G401 (cell line): ENCODE results near the gene NOL9. TPM values are rescaled to one million over a fixed set of nuclear protein-coding genes. Genes with fewer than 3 reads are reported as not detected.

ENCODE experiments used
- DNase-seq: peaks from one replicate; pipeline ENCODE4 v3.0.0-alpha.2; 2015; ENCODE audit warnings: low spot score
- in situ Hi-C: cut with HindIII; loops from 2 replicates; pipeline ENCODE4 v1.10.0; 2016; ENCODE audit warnings: low sequenced_read_pairs, mixed read lengths
- total RNA-seq: library from RNA; depleted of rRNA; stranded (reverse); fragments of >200 nt; shearing (Covaris generic); gene quantifications from 2 replicates; pipeline ENCODE4 v1.2.3, GENCODE V29; 2014

The NOL9 gene
- total RNA-seq, 1 experiment from 2014 or later, result 33.9 TPM

DNA sequence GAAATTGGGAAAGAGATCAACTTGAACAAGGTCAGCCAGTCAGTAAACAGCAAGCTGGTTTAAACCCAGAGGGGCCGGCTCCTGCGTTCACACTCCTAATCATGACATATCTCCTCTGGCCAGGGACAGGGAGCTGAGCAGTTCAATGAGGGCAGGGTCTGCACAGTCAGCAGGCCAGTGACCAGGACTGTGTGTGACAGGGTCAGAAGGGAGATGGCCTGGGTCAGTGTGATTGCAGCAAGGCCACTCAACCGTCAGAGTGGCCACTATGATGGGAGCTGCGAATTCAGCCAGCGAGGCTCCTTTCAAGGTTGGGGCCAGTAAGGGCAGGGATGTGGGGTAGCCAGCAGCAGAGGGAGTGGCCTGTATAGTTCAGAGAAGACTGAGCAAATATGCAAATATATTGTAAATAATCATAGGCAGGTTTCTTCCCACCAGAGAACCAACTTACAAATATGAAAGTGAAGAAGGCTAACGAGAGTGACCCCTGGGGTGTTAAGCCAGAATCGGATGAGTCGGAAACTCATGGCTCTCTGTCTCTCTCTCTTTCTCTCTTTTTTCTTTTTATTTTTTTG is 20.0 kb downstream of the NOL9 start:
- no peak for DNase-seq

DNA sequence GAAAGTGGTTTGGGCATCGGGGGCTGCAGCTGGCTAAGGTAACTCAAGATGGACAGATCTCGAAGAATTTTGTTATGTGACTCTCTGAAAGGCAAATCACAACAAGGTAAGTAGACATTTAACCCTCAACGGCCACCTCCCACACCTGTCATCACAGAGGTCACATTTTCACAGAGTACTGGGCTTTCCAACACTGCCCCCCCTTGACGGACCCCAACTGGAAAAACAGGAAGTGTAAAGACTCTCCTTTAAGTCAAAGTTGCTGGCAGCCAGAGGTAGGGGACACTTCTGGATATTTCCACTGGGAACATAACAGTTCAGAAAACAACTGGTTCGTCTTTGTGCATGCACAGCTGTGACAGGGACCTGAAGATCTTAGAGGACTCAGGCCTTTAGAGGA is 22.3 kb downstream of the NOL9 start:
- no peak for DNase-seq
- in situ Hi-C loops, result no loop called here

More for the DNA sequence above, 20.0 kb downstream of the NOL9 start:
- in situ Hi-C loops, result no loop called here

DNA sequence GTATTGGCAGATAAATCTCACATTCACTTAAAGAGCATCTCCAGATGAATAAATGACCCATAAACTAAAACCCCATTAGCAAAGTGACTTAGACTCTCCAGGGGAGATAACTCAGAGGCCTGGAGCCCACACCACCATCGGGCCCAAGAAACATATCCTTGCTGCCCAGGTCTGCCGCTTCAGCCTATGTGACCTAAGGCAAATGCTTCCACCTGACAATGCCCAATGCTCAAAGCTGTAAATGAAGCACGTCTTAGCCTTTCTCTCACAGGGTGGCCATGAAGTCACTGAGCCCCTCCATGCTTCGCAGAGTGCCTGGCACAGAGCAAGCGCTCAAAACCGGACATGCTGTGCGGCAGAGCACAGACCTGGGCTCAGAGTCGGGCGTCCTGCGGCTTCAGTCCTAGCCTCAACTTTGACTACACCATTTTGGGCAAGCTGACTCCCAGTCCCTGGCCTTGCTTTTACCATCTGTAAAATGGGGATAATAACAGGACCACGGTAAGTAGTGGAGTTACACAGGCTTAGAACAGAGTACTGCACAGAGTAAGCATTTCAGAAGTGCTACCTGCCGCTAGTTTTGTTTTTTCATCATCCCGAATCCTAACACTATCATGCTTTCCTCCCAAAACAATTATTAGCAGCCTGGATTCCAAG is 23.7 kb downstream of the NOL9 start:
- DNase-seq, result no peak
- in situ Hi-C loops, result no loop called here

DNA sequence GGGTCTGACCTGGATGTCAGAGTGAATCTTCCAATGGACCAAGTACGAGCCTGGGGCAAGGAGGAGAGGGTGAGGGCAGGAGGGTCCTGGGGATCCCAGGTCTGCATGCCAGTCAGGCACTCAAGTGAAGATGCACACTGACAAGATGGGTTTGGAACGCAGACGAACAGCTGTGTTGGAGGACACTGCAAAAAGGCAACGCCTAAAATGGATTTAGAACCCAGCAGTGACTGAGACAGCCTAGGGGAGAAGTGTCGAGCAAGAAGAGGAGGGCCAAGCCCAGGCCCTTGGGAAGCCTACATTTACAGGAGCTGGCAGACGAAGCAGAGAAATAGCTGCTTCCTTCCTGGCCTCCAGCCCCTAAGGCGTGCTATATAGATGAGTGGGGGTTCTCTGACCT is 25.8 kb downstream of the NOL9 start:
- in situ Hi-C loops, result no loop called here
- no peak for DNase-seq

DNA sequence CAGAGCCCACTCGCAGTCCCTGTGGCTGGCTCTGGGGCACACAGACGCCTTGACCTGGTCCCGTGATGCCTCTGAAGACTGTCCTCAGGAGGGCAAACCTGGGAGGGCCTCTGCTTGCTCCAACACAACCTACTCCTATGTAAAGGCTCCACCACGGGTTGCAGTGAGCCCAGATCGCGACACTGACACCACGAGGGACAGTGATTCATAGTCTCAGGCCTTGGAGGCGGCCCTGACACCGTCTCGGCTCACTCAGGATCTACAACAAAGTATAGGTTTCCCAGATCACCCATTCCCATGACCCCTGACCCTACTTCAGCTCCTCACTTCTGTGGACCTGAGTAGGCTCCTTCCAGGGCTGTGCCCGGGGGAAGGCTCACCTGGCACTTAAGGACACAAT is 28.0 kb downstream of the NOL9 start:
- in situ Hi-C loops, result no loop called here

DNA sequence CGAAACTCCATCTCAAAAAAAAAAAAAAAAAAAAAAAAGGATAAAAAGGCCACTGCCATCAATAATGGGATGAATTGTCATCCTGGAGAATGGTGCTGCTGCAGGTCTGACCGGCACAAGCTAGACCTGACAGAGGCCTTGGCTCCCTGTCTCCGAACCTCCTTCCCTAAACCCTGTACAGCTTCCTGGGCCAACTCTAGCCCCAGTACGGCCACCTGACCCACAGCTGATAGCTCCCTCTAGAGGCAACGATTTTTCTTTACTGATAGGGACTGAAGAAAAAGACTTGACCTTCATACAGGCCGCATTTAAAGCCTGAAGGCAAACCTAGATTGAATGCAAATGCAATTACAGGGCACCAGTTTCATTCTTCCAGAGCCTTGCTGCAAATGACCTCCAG is 30.7 kb downstream of the NOL9 start:
- DNase-seq, result peak; percentile 83
- in situ Hi-C loops, result no loop called here

More for the DNA sequence above, 28.0 kb downstream of the NOL9 start:
- no peak for DNase-seq

DNA sequence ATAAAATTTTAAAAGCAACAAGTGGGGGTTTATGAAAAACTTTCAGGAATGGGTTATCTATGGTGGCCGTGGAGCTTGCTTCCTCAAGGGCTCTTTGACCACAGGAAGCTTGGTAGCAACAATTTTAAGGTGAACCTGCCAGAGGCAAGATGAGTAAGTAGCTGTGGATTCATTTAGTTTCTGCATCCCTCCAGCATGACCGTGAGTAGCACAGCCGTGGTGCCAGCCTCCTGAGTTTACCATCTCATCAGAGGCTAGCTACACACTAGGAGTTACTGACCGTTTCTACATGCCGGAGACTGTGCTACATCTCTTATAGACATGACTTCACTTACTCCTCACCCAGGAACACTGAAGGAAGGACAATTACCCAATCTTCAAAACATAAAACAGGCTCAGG is 32.8 kb downstream of the NOL9 start:
- DNase-seq, result no peak
- in situ Hi-C loops, result no loop called here

DNA sequence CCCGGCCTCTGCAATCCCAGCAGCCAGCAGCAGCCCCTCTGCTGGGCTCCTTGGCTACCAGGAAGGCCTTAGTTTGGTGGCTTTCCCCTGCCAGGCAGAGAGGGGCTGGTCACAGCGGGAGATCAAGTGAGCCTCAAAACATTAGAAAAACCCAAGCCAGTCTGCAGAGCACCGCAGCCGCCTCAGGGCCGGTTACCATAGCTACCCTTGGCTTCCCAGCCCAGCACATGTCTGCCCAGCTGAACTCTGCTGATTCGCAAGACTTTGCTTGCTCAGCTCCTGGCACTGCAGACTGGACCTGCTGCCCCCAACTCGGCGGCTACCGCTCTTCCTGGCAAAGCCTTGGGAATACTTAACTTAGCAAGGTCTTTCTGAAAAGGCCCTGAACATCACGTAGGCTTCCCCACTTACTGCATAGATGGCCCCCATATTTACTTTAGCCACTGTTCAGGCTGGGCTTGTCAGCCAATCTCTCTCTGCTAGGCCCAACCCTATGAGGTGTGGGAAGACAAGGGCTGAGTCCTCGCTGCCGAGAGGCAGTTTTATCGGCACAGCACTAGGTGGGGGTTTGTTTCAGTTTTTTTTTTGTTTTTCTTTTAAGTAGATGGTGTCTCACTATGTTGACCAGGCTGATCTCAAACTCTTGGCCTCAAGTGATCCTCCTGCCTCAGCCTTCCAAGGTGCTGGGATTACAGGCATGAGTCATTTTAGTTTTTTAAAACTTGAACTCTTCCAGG is 34.2 kb downstream of the NOL9 start:
- peak; percentile 60 for DNase-seq
- in situ Hi-C loops, result no loop called here

DNA sequence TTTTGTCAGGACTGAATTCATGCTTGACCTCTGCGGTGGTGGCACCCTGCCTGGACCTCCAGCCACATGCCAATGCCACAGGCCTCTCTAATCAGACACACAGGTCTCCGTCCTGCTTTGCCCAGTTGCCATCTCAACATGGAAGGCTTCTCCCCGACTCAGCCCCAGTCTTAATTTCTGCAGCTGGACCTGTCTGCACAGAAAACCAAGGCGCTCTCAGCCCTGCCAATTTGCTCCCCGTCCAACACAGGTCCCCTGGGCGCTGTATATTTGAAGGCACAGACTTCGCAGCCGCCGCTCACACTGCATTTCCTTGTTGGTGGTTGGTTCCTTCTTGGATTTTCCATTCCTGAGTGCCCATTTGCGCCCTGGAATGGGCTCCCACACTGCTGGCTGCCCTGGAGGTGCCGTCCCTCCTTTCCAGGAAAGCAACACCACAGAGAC is 34.8 kb downstream of the NOL9 start:
- no peak for DNase-seq

DNA sequence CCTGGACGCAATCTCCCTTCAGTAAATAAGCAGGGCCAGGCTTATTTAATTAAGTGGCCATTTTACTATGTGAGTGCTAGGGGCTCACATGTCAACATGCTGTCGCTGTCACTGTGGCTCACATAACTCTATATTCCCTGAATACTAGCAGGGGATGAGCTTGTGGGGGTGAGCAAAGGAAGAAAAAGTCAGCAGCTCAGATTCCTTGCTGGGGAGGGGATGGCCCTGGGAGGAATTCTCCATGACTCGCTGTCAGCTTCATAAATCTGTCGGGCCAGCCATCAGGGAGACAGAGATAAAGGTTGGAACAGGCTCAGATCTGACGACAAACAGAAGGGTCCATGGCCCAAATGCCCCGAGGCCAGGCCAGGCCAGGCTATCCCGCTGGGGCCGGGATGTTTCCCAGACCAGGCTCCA is 36.9 kb downstream of the NOL9 start:
- in situ Hi-C loops, result no loop called here
- no peak for DNase-seq

More for the DNA sequence above, 34.8 kb downstream of the NOL9 start:
- in situ Hi-C loops, result no loop called here

DNA sequence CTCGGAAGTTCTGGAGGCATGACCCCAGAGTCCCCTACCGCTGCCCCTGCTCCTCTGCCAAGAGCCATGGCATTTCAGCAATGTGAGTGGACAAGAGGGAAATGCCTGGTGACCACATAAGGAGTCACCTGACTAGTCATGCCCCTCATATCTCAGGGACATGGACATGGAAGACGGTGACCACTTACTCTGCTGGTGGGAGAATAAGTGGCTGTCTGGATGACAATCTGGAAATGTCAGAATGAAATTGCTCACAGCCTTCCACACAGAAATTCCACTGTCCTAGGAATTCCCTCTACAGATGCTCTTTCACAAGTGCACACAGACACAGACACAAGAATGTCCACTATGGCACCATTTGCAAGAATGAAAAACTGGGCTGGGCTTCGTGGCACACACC is 38.5 kb downstream of the NOL9 start:
- in situ Hi-C loops, result no loop called here
- no peak for DNase-seq

DNA sequence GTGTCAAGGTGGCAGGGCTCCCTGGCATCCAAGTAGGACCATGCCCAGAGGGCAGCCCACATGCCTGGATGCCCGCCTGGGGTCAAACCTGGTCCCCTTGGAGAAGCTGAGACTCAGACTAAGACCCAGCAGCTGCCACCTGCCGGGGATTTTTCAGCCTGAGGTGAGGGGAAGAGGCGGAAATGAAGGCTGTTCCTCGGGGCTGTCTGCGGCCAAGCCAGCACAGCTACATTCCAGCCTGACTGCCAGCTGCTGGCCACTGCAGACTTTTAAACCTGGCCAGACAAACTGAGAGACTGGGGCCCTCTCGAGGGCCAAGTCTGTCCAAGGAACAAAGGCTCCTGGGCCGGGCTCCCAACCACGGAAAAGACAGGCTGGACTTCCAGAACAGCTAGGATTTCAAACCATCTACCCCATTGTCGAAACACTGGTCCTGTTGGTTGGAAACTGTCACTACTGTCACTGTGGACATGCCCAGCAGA is 41.0 kb downstream of the NOL9 start:
- no peak for DNase-seq
- in situ Hi-C loops, result no loop called here

DNA sequence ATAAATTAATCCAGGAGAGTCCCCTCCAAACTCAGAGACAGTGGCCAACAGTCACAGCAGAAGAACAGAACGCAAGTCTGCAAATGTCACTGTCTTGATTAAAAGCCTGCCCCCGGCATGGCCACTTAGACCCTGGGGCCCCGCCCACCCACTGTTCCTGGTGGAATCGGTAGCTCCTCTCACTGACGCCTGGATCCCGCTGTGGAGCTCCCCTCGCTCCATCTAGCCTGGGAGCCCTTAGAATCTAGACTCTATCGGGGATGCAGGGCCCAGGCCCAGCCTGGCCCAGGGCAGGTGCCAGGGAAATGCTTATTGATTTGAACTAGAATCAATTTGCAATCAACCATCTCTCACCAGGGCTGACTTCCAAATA is 41.4 kb downstream of the NOL9 start:
- no peak for DNase-seq
- in situ Hi-C loops, result no loop called here

DNA sequence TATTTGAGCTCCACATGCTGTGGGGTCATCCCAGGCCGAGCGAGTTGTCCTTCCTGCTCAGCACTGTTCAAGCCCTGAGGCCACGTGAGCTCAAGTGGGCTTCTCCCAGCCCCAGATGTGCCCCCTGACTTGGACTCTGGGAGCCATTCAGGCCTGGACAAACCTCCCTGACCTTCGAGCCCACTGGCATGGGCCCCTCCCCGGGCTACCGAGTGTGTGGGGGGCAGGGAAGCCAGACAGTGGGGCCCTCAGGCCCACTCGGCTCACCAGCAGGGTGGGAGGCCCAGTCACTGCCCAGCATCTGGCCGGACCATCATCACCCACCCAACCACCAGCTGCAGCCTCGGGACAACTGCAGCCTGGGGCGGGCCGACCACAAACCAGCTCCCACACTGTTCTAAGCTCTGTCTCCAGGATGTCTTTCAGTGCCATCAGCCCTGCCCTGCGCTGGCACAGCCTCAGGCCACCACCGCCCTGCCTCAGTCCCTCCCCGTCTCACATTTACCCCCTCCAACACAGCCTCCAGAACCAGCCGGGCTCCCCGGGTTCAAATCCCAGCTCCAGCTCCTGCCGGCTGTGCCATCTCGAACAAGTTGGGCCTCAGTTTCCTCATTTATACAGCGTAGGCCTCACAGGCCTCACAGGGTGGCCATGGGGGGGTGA is 41.9 kb downstream of the NOL9 start:
- in situ Hi-C loops, result no loop called here
- no peak for DNase-seq

DNA sequence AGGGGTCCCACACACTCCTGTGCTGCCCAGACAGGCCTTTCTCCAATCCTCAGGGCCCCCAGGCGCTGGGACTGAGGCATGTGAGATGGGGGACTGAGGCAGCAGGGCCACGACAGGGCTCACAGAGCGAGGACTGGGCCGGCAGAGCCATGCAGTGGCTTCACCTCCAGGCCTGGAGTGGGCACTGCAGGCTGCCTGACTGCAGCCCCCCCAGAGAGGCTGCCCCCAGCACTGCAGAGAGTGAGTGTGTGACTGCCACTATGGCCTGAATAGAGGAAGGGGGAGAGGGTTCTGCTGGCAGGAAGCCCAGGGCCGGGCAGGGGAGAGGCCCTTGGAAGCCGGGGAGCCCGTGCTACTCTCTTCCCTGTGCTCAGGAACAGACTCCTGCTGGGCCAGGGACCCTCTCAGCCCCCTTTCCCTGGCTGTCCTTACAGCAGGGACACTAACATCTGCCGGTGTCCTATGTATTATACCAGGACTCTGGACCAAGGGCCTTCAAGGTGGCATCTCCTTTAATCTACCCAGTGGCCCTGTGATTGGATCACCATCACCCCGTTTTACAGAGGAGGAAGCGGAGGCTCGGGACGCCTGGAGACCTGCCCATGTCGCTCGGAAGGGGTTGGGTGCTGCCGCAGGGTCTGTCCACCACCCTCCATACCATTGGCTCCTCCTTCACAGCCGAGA is 42.6 kb downstream of the NOL9 start:
- in situ Hi-C loops, result no loop called here

DNA sequence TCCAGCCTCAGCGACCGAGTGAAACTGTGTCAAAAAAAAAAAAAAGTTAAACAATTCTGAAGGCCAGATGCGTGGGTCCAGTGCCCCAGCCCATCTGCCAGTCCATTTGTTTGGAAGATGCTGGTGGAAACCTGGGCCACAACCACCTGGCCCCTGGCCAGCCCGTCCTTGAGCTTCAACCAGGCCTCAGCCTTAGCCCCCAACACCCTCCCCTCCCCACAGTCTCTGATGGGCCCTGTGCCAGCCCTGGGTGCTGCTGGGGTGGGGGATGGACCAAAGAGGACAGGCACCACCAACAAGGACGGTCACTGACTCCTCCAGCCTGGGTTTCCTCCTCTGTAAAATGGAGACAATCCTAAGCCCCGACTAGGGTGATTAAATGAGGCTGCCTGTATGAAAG is 43.3 kb downstream of the NOL9 start:
- in situ Hi-C loops, result no loop called here

More for the DNA sequence above, 42.6 kb downstream of the NOL9 start:
- no peak for DNase-seq

DNA sequence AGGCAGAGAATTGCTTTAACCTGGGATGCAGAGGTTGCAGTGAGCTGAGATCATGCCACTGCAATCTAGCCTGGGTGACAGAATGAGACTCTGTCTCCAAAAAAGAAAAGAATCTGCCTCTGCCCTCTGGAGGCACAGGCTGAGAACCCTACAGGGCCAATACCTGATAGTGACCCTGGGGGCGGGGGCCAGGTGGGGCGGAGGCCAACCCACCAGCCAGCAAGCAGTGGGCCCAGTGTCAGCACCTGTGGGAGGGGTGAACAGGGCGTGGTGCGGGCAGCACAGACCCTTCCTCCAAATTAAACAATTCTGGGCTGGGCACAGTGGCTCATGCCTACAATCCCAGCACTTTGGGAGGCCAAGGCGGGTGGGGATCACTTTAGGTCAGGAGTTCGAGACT is 43.8 kb downstream of the NOL9 start:
- in situ Hi-C loops, result no loop called here
- DNase-seq, result no peak

More for the DNA sequence above, 43.3 kb downstream of the NOL9 start:
- DNase-seq, result no peak

DNA sequence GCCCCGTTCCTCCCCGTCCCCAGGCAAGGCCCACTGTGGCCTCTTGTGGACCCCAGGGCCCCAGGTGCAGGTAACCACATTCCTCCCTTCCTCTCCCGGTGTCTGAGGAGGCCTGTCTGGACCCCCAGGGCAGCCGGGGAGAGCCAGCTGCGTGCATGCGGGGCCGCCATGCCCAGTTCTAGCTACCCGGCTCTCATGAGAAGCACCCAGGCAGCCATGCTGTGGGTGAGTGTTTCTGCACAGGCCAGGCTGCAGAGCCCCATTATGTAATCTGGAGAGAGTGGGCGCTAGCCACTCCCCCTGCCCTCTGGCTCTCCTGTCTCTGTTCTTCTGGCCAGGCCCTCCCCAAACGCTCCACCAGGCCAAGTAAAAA is 44.4 kb downstream of the NOL9 start:
- in situ Hi-C loops, result no loop called here
- DNase-seq, result peak; percentile 47

DNA sequence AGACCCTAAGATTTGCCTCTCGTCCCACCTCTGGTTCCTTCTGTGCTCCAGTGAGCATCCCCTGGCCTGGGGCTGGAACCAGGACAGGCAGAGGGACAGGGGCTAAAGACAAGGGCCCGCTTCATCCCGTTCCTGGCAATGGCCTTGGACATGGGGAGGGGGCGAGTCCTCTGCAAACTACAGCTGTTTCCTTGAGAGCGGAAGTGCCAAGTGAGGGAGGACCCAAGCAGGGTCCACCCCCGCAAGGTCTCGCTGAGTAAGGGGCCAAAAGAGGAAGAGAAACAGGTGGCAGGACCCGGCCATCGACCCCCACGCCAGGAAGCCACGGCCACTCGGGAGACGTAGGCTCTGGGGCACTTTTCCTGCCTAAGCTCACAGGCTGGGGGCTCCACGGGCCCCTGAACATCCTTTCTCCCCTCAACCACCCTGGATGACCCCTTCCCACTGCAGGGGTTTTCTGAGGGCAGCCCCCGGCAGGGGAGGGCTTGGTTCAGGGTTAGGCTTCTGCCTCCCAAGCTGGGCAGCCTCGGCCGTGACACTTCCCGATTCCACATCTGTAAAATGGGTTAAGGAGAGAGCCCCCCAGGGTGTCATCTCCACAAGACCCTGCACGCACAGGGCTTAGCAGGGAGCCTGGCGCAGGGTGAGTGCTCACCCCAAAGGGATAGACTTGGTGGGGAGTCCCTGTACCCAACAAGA is 44.9 kb downstream of the NOL9 start:
- no peak for DNase-seq
- in situ Hi-C loops, result no loop called here
